GM19238 (cell line): ENCODE results near the gene PTTG1IP.
"Not testable (repeated sequence)": the region's sequence is repeated elsewhere in the genome, so short reads cannot be mapped to it uniquely, and the experiment has no call there.

Experiments used
- DNase-seq: peaks from one replicate; pipeline ENCODE4 v3.0.0; 2011; ENCODE audit warnings: low spot score; ENCODE audit not compliant: insufficient read length

The PTTG1IP gene

GRCh38 chr21:44883250-44883649, 9.8 kb upstream of the PTTG1IP start:
- DNase-seq = no peak

GRCh38 chr21:44881198-44881872, 7.8 kb upstream of the PTTG1IP start:
- peak; percentile 40 for DNase-seq

DNA sequence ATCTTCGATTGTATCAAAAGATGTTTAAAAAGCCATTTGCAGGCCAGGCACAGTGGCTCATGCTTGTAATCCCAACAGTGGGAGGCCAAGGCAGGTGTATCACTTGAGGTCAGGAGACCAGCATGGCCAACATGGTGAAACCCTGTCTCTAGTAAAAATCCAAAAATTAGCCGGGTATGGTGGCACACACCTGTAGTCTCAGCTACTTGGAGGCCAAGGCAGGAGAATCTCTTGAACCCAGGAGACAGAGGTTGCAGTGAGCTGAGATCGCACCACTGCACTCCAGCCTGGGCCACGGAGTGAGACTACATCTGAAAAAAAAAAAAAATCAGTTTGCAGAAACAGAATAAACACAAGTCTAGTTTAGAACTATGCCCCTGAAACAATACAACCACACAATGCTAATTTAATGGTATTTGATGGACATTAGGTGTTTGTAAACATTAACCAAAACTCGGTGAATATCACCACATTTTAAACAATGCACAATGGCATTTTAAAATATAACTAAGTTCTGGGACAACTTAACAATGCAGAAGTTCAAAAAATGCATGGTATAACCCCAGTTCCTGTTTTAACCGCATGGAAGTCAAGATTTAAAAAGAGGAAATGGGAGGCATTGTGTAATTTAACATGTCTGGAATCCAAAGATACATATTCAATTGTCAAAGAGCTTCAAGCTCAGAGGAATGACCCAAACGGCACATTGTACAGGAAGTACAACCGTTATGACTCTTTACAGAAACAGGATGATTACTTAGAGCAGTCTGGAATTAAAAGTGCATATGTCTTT, 7.1 kb upstream of the PTTG1IP start:
- no peak for DNase-seq

GRCh38 chr21:44879238-44879637, 5.7 kb upstream of the PTTG1IP start:
- not testable (repeated sequence) for DNase-seq

GRCh38 chr21:44878053-44878982, 4.8 kb upstream of the PTTG1IP start:
- no peak for DNase-seq

DNA sequence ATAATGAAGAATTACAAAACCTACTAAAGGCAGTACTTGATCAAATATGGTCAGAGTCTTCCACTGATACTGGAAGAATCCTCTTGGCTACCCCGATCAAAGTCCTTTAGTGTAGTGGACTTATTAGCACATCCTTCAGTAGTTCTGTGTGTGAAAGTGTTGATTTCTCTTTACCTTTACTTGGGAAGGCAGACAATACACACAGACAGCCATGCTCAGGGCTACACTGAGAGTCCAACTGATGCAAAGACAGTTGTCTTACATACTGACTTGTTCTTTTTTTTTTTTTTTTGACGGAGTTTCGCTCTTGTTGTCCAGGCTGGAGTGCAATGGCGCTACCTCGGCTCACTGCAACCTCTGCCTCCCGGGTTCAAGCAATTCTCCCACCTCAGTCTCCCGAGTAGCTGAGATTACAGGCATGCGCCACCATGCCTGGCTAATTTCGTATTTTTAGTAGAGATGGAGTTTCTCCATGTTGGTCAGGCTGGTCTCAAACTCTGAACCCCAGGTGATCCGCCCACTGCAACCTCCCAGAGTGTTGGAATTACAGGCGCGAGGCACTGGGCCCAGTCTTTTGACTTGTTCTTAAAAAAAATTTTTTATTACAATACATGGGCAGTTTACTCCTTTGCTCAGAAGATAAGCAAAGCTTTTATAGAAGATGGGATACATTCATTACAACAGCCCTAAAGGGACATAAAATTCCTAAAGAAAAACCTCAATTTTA, 3.5 kb upstream of the PTTG1IP start:
- DNase-seq = no peak

DNA sequence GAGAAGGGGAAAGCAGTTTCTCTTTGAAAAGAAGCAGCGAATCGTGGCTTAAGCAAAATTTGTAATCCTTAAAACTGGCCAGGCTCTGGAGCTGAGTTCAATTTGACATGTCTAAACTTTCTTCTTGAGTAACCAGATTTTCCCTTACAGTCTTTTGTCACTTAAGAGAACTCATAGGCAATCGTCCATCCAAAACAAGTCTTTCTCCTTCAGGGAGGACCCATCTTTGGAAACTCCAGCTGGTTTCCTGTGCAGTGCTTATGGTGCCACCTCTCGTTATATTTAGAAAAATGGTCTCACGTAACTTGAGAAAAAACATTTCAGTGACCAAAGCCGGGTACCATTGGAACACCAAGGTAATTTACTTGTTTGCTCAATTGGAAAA, 1.8 kb upstream of the PTTG1IP start:
- no peak for DNase-seq

DNA sequence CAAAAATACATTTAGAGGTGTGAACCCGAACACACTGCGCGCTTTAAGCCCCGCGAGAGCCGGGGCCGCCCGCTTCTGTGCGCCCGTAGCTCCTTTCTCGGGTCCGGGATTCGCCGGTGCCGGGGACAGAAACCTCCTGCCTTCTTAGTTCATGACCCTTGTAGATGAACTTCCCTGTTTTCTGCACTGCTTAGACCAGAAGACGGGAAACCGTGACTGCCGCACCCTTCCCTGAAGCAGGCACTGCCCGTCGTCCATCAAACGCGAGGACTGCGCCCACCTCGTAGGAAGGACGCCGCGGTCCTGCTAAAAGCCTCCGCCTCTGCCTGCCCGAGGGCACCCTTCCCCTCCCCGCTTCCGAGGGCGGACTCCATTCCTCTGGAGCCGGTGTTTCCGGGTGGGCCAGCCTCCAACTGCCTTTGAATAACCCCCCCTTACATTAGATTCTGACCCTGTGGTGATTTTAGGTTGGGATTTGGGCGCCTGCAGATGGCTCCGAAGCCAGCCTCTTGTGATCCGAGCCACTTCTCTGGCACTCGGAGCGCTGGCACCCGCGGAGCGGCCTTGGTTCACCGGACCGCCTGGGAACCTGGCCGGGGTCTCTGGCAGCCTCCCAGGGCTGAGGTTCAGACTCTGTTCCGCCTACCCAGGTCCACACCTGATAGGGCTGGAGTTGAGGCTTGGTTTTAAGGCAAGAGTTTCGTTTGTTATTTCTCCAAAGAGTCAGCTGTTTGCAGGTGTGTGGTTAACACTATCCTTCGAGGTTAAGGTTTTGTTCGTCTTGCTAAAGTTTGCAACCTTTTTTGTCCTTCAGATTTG, 1.2 kb upstream of the PTTG1IP start:
- DNase-seq = peak; percentile 41

DNA sequence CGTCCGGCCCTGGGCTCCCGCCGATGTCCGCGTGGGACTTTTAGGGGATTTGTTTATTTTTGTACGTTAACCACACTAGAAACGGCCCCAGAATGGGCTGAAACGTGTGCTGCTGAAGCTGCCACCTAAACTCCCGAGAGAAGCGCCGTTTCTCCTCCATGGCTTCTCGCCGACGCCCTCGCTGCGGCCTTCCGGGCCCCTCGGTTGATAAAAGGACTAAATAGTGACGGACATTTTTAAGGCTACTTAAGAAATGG, 678 bp upstream of the PTTG1IP start:
- DNase-seq = no peak

GRCh38 chr21:44872649-44873355, 688 bp downstream of the PTTG1IP start:
- no peak for DNase-seq

GRCh38 chr21:44872323-44872648, 1.2 kb downstream of the PTTG1IP start:
- no peak for DNase-seq

- DNase-seq = no peak
Observed at GRCh38 chr21:44871576-44872269, 1.8 kb downstream of the PTTG1IP start.

GRCh38 chr21:44870748-44871495, 2.6 kb downstream of the PTTG1IP start:
- DNase-seq = no peak

GRCh38 chr21:44869781-44870747, 3.4 kb downstream of the PTTG1IP start:
- no peak for DNase-seq

GRCh38 chr21:44868707-44869106, 4.8 kb downstream of the PTTG1IP start:
- no peak for DNase-seq

- DNase-seq = no peak
Observed at GRCh38 chr21:44867999-44868700, 5.3 kb downstream of the PTTG1IP start.

GRCh38 chr21:44867464-44867863, 6.0 kb downstream of the PTTG1IP start:
- no peak for DNase-seq
